DND-41 (cell line): ENCODE data around the gene TCF12.
"Not testable (repeated sequence)": the region's sequence is repeated elsewhere in the genome, so short reads cannot be mapped to it uniquely, and the experiment has no call there.

Source experiments
- ATAC-seq: fragments of 200-7000 bp; cut with Tn5 transposase; 3 replicates; pipeline ENCODE4 v1.9.1; 2021; ENCODE audit warnings: low read depth; ENCODE audit not compliant: insufficient read depth
- DNase-seq: peaks from one replicate; pipeline ENCODE4 v3.0.0-alpha.2; 2020
- H2AFZ ChIP-seq: 2 replicates; pipeline ENCODE4 v1.6.0; 2012; ENCODE audit warnings: low read depth, low read length
- H3K27ac ChIP-seq: 2 replicates; pipeline ENCODE4 v1.5.1; 2012; ENCODE audit warnings: low read length, inconsistent platforms
- H3K27me3 ChIP-seq: fragments of 200-600 bp; sonication (generic); 2 replicates; pipeline ENCODE4 v1.6.0; 2012; ENCODE audit warnings: low read length, mild to moderate bottlenecking, inconsistent platforms; ENCODE audit not compliant: insufficient read depth, poor library complexity
- H3K36me3 ChIP-seq: 2 replicates; pipeline ENCODE4 v1.5.1; 2012; ENCODE audit warnings: low read length, inconsistent platforms; ENCODE audit not compliant: insufficient read depth
- H3K4me1 ChIP-seq: 2 replicates; pipeline ENCODE4 v1.5.1; 2012; ENCODE audit warnings: mild to moderate bottlenecking, low read length; ENCODE audit not compliant: insufficient read depth
- H3K4me2 ChIP-seq: 2 replicates; pipeline ENCODE4 v1.6.0; 2012; ENCODE audit warnings: mild to moderate bottlenecking, moderate library complexity, low read length, inconsistent platforms; ENCODE audit not compliant: insufficient read depth
- H3K4me3 ChIP-seq, 2 experiments: fragments of 200-600 bp in 1 of 2; shearing (Covaris generic) in 1 of 2; 2 replicates each; pipeline ENCODE4 v1.5.1; 2012 to 2016; ENCODE audit warnings: inconsistent platforms in 2 of 2, low read length in 2 of 2, mild to moderate bottlenecking in 2 of 2, low read depth in 1 of 2, moderate library complexity in 1 of 2
- H3K79me2 ChIP-seq: 2 replicates; pipeline ENCODE4 v1.6.0; 2012; ENCODE audit warnings: low read length, inconsistent platforms; ENCODE audit not compliant: insufficient read depth
- H3K9ac ChIP-seq: 2 replicates; pipeline ENCODE4 v1.6.0; 2012; ENCODE audit warnings: low read depth, mild to moderate bottlenecking, inconsistent platforms, low read length, moderate library complexity
- H3K9me3 ChIP-seq: 2 replicates; pipeline ENCODE4 v1.5.1; 2012; ENCODE audit warnings: low read length, moderate library complexity, mild to moderate bottlenecking, inconsistent platforms; ENCODE audit not compliant: insufficient read depth, severe bottlenecking
- H4K20me1 ChIP-seq: 2 replicates; pipeline ENCODE4 v1.6.0; 2012; ENCODE audit warnings: low read length; ENCODE audit not compliant: insufficient read depth
- CTCF ChIP-seq: IDR thresholded peaks from 2 replicates; pipeline ENCODE4 v1.5.1; 2012; ENCODE audit warnings: borderline replicate concordance, low read length, moderate library complexity, mild to moderate bottlenecking; ENCODE audit not compliant: poor library complexity, severe bottlenecking; ENCODE audit errors: extremely low read depth
- EZH2 ChIP-seq: IDR thresholded peaks from 3 replicates; pipeline ENCODE4 v1.6.1; 2012; ENCODE audit warnings: borderline replicate concordance, low read depth, mild to moderate bottlenecking, moderate library complexity, low read length, inconsistent platforms; ENCODE audit not compliant: severe bottlenecking

Gene TCF12

GRCh38 chr15:57005244-57005643 lies 86.8 kb downstream of the TCF12 start:
- Histone ChIP-seq H4K20me1 (peaks cover 7% of the 10 kb centered on the region), H3K4me1 (no peaks in the 10 kb centered on the region)
- TF ChIP-seq CTCF (no peak), EZH2 (no peak)

GRCh38 chr15:57007797-57008196 lies 89.4 kb downstream of the TCF12 start:
- H3K9ac ChIP-seq, H2AFZ ChIP-seq, H3K4me2 ChIP-seq, DNase-seq, H3K36me3 ChIP-seq, H3K27me3 ChIP-seq, H3K4me1 ChIP-seq, H3K9me3 ChIP-seq, H3K4me3 ChIP-seq, H3K27ac ChIP-seq, ATAC-seq: not testable (repeated sequence)
- peaks cover 98% of the 10 kb centered on the region for H3K79me2 ChIP-seq
- H4K20me1 ChIP-seq, result peaks cover 16% of the 10 kb centered on the region

More at GRCh38 chr15:57005244-57005643, 86.8 kb downstream of the TCF12 start:
- no peak overlapping the region for H3K9ac ChIP-seq
- no peak for DNase-seq
- no peak for ATAC-seq
- peaks cover 3% of the 10 kb centered on the region; the same call in 1 of the 2 replicates for H3K36me3 ChIP-seq
- no peak overlapping the region for H3K4me3 ChIP-seq
- no peak overlapping the region for H3K4me2 ChIP-seq
- no peaks in the 10 kb centered on the region for H3K9me3 ChIP-seq
- H3K27me3 ChIP-seq, result no peaks in the 10 kb centered on the region
- no peak overlapping the region for H2AFZ ChIP-seq
- peaks cover 96% of the 10 kb centered on the region for H3K79me2 ChIP-seq
- no peak overlapping the region for H3K27ac ChIP-seq

GRCh38 chr15:57010724-57011123 lies 92.3 kb downstream of the TCF12 start:
- Histone ChIP-seq H3K9me3 (no peaks in the 10 kb centered on the region), H3K4me3 (no peak overlapping the region), H2AFZ (no peak overlapping the region), H3K79me2 (peaks cover 99% of the 10 kb centered on the region), H3K27ac (no peak overlapping the region), H3K27me3 (no peaks in the 10 kb centered on the region), H3K9ac (no peak overlapping the region), H4K20me1 (peaks cover 33% of the 10 kb centered on the region), H3K4me2 (no peak overlapping the region), H3K36me3 (0 out of 2 replicates have a peak, but pooled peaks cover 5% of the 10 kb centered on the region), H3K4me1 (no peaks in the 10 kb centered on the region)
- TF ChIP-seq CTCF (no peak), EZH2 (no peak)
- no peak for DNase-seq
- no peak for ATAC-seq

- Histone ChIP-seq H4K20me1 (peaks cover 43% of the 10 kb centered on the region), H3K27ac (no peak overlapping the region), H3K4me1 (no peaks in the 10 kb centered on the region), H3K4me2 (no peak overlapping the region), H3K9ac (no peak overlapping the region), H3K4me3 (no peak overlapping the region), H2AFZ (no peak overlapping the region), H3K79me2 (peaks cover 99% of the 10 kb centered on the region), H3K36me3 (0 out of 2 replicates have a peak, but pooled peaks cover 5% of the 10 kb centered on the region), H3K9me3 (no peaks in the 10 kb centered on the region), H3K27me3 (no peaks in the 10 kb centered on the region)
- DNase-seq (no peak), ATAC-seq (no peak)
- no peak for TF ChIP-seq CTCF
- no peak for TF ChIP-seq EZH2
Observed at GRCh38 chr15:57012556-57012955, 94.1 kb downstream of the TCF12 start.

- H3K27ac ChIP-seq, H3K9ac ChIP-seq, H3K27me3 ChIP-seq, H3K9me3 ChIP-seq, H2AFZ ChIP-seq, H3K4me1 ChIP-seq, H3K4me2 ChIP-seq, H3K36me3 ChIP-seq, DNase-seq, ATAC-seq, H3K4me3 ChIP-seq: not testable (repeated sequence)
- Histone ChIP-seq H4K20me1 (peaks cover 43% of the 10 kb centered on the region), H3K79me2 (peaks cover 99% of the 10 kb centered on the region)
Observed at GRCh38 chr15:57014896-57015295, 96.5 kb downstream of the TCF12 start.
